ENCODE data around the gene PTPRT.

DNA sequence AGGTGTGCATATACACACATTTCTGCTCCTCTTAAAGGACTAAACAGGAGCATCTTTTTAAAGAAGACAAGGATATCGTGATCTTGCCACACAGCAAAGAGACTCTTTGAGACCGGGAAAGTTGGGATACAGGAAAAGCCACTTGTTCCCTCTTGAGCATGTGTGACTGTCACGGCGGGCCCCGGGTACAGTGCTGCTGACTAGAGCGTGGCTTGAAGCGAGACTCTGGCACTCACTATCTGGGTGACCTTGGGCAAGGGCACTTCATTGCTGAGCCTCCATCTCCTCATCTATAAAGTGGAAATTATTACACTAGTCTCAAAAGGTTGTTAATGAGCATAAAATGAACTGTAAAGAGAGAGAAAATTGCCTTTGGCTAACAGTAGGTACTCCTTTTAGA is 713.9 kb downstream of the PTPRT start:
- TF ChIP-seq, protein P1, sequence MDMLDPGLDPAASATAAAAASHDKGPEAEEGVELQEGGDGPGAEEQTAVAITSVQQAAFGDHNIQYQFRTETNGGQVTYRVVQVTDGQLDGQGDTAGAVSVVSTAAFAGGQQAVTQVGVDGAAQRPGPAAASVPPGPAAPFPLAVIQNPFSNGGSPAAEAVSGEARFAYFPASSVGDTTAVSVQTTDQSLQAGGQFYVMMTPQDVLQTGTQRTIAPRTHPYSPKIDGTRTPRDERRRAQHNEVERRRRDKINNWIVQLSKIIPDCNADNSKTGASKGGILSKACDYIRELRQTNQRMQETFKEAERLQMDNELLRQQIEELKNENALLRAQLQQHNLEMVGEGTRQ (IDR thresholded peaks at IDR 0.05; ENCODE audit: borderline replicate concordance, low read depth, low read length), result no peak
- TF ChIP-seq CEBPB (IDR thresholded peaks at IDR 0.05; ENCODE audit: borderline replicate concordance in 1 of 2, low read depth in 2 of 2, low read length in 2 of 2) (no peak), CBX3 (IDR thresholded peaks at IDR 0.05; ENCODE audit: borderline replicate concordance, low read depth) (no peak), ZNF274 (IDR thresholded peaks at IDR 0.05; ENCODE audit: insufficient read depth, insufficient read length) (no peak), CTCF (IDR thresholded peaks at IDR 0.05 in 2 of 3, conservative IDR thresholded peaks at IDR 0.05 in 1 of 3; ENCODE audit: control insufficient read depth in 2 of 3, extremely low read depth in 1 of 3, insufficient read depth in 1 of 3, low read depth in 3 of 3, low read length in 3 of 3) (no peak), TARDBP (IDR thresholded peaks at IDR 0.05; ENCODE audit: borderline replicate concordance) (no peak)
- TF ChIP-seq, protein P2, sequence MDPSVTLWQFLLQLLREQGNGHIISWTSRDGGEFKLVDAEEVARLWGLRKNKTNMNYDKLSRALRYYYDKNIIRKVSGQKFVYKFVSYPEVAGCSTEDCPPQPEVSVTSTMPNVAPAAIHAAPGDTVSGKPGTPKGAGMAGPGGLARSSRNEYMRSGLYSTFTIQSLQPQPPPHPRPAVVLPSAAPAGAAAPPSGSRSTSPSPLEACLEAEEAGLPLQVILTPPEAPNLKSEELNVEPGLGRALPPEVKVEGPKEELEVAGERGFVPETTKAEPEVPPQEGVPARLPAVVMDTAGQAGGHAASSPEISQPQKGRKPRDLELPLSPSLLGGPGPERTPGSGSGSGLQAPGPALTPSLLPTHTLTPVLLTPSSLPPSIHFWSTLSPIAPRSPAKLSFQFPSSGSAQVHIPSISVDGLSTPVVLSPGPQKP (IDR thresholded peaks at IDR 0.05; ENCODE audit: low read depth, low read length), result no peak
